ENCODE measurements around the gene SEPTIN6. TPM values are rescaled to one million over a fixed set of nuclear protein-coding genes. Genes with fewer than 3 reads are reported as not detected.

SEPTIN6 gene
- 53.4 TPM for total RNA-seq

DNA sequence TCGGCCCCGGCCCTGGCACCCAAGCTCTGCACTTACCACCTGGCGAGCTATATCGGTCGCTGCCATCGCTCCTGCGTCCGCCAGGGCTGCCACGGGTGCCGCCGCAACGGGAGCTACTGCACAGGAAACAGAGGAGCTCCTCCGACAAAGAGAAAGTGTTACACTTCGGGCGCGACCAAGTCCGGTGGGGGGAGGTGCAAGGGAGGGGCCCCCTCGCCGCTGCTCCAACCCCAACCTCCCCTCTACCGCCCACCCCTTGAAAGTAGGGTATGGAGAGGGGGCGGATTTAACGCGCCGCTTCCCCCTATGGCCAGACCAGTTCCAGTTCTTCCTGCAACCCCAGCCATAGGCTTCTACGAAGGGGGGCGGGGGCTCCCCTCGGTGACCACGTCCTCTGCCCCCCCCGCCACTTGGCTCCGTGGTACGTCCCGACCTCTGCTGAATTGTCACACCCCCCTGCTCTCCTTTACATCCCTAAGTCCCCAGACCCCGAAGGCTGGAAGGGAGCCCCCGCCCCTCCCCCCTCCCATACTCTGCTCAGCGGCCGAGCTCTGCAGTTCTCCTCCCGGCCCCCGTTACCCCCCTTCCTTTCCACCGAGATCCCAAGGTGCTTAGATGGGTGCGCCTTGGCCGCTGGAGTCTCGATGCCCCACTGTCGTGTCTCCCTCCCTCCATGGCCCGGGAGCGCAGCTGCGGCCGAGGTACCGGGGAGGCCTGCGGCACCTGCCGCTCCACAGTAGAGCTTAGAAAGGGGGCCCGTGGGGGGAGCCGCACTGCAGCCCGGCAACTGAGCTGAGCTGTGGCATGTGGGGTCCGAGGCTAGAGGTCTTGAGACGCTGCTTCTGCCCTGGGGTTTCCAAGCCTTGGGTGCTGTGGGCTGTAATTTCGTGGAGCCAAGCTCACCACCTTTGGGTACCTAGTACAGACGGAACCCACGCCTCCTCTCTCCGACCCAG is at the start of gene SEPTIN6:
SEPTIN6 (minus strand) TSS at position 129 of the 956 bp plus-strand sequence; CDS start at position 66, 63 bp downstream.

Other genes with a start within 250 kb of the SEPTIN6 start
- 109 TPM for gene SLC25A5, start 224.7 kb downstream of the SEPTIN6 start, total RNA-seq
- gene STEEP1, start 127.8 kb downstream of the SEPTIN6 start, total RNA-seq, result 50.4 TPM
- 50.6 TPM for gene UBE2A, start 118.6 kb downstream of the SEPTIN6 start, total RNA-seq
- 16.1 TPM for gene NKRF, start 86.7 kb downstream of the SEPTIN6 start, total RNA-seq
- 0.49 TPM for gene SOWAHD, start 65.4 kb upstream of the SEPTIN6 start, total RNA-seq
- 2,126 TPM for gene RPL39, start 98.5 kb upstream of the SEPTIN6 start, total RNA-seq
- gene UPF3B, start 159.8 kb upstream of the SEPTIN6 start, total RNA-seq, result 6.5 TPM
- 15.6 TPM for gene RNF113A, start 178.6 kb upstream of the SEPTIN6 start, total RNA-seq
- 22.3 TPM for gene NDUFA1, start 178.7 kb upstream of the SEPTIN6 start, total RNA-seq
- gene AKAP14, start 202.7 kb upstream of the SEPTIN6 start, total RNA-seq, result not detected